Renal cortex interstitium (tissue), 11 donors: ENCODE measurements around the gene FMO2. TPM values are rescaled to one million over a fixed set of nuclear protein-coding genes. Genes with fewer than 3 reads are reported as not detected.
A peak's percentile ranks its signal among the peaks of the same experiment; 100 is the strongest.

Source experiments
- DNase-seq, 11 donors: peaks; one replicate each; pipeline ENCODE4 v3.0.0-alpha.2; 2013; ENCODE audit warnings: low read depth in 9 of 11, low spot score in 4 of 11; ENCODE audit errors: extremely low read depth in 1 of 11
- polyA plus RNA-seq, 3 donors: library from polyadenylated mRNA; unstranded; fragments of 120-200 nt; gene quantifications; one replicate each; pipeline ENCODE4 v1.2.1, GENCODE V29; 2013; ENCODE audit not compliant: insufficient read length in 3 of 3

FMO2 gene
- polyA plus RNA-seq, 3 donors: 0.46 to 2.8 (median 1.4) TPM

DNA sequence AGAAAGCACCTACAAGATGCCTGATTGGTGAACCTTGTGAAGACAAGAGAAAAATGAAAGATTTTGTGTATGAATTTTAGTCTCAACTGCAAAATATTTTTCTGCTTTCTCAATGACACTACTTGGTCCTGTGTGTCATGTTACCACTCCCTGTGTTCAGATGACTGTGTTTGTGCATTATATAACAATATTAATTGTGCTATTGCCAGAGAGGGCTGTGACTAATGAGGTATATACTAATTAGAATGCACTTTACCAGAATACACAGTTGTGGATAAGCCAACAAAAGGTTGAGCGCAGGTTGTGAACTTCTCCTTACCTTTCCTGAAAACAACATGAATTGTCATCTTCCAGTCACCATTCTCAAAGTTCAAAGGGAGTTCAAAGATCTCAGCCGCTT lies 17.3 kb upstream of the FMO2 start:
- DNase-seq: no peak

DNA sequence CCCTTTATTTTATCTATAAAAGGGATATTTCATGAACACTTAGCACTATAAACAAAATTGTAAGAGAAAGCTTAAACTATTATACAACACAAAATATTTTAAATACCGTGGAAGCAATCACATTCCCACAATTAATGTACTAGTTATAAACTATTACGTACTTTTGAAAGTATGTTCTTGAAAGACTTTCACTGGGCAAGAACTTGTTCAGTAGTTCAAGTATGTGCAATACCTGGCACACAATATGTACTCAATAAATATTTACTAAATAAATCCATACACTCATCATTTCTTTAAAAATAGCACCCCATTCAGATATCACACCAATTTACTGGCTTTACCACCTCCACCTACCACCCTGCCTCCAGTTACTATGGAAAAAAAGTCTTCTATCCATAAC lies 12.6 kb upstream of the FMO2 start:
- DNase-seq: no peak

DNA sequence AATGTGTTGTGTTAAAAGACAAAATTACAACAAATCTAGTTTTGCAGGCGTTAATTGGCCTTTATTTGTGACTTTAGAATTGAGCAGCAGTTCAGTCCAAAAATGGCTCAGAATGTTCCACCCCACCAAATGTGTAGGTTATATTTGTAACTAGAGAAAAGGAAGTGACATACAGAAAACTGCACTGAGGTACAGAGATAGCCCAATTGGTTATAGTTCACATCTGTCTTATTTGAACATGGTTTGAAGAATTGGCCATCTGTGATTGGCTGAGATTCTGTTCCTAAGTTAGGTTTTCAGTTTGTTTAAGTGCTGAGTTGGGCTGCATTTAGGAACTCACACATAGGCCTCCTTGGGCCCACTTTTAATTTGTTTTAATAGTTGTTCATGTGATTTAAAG lies 12.0 kb upstream of the FMO2 start:
- DNase-seq: no peak

DNA sequence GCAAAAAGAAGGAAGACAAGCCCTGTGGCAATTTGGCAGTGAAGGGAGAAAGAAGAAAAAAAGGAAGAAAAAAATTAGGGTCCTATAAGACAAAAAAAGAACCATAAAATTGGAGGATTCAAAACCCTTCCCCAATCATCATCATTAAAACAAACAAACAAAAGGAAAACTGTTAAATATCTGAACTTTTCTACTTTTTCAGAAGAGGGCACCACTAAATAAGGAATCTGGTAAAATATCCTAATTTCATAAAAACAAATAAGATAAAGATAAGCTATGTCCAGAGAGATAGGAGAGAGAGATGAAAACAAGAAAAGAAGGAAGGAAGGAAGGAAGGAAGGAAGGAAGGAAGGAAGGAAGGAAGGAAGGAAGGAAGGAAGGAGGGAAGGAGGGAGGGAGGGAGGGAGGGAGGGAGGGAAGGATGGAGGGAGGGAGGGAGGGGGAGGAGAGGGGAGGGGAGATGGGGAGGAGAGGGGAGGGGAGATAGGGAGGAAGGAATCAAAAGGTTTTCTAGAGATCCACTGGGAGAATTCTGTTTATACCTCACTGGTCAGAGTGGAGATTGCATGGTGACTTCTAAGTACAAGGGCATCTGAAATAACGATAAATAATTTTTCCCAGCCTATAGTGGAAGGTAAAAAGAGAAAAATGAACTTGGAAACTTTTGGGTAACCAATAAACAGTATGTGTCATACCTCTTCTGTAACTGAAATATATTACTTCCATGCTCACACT lies 10.4 kb upstream of the FMO2 start:
- DNase-seq: no peak

DNA sequence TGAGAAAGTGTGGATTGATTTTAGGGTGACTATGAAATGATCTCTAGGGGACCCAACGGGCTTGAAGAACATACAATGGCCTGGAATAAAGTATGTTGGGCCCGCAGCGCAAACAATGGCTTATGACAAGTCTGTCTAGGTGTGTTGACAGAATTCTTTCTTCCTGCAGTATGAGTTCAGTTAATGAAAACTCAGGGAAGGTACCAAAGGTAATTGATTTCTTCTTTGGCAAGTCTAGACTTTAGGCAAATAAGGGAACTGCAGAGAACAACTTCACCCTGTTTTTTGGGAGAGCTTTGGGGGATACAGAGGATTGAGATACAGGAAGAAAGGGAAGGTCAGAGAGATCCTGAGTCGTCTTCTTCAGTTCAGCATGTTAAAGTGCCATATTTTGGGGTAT lies 7.8 kb upstream of the FMO2 start:
- DNase-seq: no peak

DNA sequence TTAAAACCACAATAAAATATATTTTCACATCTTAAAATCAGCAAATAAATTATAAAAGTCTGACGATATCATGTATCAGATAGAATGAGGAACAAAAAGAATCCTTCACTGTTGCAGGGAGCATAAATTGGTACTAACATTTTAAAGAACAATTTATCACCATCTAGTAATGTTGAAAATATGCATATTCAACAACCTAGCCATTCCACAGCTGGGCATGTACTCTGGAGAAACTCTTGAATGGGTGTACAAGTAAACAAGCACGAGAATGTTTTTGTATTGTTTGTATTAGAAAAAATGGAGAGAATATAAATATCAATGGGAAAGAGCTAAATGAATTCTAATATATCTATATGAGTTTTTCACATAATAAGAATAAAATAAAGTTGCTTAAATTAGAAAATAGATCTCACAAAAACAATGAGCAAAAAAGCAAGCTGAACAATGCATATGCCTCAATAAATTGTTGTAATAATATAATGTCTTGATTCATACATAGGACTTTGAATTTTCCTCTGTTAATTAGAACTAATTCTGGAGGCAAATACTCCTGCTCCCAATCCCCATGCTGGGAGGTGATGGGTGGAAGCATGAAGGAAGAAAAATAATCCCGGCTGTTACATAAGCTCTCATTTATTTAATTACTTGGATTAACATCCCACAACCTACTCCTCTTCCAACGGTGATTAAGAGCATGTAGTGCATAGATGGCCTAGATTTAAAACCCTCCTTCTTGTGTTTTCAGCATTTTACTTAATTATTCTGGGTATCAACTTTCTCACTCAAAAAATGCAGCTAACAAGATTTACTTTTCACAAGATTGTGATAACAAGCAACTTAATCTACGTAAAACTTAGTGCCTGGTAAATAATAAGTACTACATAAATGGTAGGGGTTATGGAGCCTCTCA lies 5.5 kb upstream of the FMO2 start:
- DNase-seq: no peak

DNA sequence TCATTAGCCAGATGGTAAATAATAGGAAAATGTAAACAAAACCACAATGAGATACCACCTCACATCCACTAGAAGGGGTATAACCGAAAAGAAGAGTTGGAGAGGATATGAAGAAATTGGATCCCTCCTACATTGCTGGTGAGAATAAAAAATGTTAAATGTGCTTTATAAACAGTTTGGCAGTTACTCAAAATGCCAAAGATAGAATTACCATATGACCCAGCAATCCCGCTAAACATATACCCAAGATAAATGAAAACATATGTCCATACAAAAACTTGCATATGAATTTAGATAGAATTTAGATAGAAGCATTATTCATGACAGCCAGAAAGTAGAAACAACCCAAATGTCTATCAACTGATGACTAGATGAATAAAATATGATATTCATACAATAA lies 4.4 kb upstream of the FMO2 start:
- DNase-seq: no peak

DNA sequence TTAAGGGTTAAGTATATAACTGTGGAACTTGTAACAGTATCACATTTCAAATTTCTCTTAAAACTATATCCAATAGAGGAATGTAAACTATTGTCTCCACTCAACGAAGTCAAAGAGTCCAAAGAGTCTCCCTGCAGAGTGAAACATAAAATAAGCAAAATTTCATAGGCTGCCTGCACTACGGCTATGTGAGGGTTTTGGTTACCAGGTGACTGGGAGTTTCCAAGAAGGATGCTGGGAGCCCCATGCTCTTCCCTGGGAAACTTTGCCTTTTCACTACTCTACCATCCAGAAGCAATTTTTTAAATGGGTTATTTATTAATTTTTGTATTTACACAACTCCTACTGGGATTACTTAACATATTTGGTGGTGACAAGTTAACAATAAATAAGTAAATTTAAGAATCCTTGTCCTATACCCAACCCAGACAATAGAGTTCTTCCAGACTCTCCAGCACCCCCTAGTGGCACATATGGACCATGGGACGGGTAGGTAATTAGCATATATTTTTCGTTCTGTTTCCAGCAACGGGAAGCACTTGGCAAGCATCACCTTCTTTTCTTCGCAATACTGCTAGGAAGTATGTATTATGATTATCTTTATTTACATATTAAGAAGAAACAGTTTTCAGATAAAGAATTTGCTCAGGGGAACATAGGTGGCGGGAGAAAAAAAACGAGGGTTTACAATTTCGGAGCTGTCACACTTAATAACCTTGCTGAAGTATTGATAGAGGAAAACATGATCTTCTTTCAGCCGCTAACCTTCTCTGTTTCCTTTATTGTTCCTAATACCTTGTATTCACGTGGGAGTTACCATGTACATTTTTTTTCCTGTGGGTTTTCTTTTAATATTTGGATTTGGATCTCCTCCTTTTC lies 3.5 kb downstream of the FMO2 start:
- peak in 9 of 11 donors; percentile 3 to 36 (median 18) for DNase-seq

DNA sequence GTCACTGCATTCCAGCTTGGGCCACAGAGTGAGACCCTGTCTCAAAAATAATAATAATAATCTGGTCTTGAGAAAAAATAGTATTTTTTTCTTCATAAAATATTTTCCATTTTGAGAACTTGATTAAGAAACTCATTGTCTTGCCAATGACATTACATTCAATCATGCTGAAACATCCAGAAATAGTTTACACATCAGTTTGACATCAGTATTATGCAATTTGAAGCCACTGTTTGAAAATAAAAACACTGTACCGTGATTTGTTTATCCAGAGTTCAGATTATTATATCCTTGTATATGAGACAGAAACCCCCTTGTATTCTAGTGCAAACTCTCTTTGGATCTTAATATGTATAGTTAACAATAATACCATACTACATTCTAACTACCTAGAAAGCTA lies 6.9 kb downstream of the FMO2 start:
- no peak for DNase-seq

DNA sequence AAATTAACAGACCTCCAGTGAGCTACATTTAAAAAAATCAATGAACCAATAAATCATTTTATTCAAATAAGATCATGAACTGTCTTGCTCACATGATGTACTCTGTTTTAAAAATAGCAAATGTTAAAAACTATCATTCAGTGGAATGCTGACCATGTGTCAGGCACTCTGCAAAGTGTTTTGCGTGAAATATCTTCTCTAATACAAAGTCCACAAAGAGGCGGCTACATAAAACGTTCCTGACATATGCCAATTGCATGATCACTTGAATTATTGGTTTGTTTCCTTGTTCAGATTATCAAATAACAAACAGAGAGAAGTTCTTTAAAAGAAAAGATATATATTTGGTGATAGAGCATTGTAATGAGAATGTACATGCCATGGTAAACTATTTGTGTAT lies 10.7 kb downstream of the FMO2 start:
- DNase-seq: no peak

DNA sequence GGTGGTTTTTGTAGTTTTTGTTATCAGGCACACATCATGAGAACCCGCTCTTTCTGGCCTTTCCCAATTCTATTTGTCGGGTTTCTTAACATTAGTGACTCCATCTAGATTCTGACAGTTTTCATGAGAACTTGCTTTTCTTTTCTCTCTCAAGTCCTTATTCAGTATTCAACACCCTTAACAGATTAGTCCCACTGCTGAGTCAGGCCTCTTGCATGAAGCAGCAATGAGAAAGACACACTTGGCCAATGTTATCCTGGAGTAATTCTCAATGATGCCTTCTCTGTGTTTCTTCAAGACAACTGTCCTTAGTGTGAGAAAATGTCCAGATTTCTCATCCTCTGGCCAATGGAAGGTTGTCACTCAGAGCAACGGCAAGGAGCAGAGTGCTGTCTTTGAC lies 11.3 kb downstream of the FMO2 start:
- no peak for DNase-seq

DNA sequence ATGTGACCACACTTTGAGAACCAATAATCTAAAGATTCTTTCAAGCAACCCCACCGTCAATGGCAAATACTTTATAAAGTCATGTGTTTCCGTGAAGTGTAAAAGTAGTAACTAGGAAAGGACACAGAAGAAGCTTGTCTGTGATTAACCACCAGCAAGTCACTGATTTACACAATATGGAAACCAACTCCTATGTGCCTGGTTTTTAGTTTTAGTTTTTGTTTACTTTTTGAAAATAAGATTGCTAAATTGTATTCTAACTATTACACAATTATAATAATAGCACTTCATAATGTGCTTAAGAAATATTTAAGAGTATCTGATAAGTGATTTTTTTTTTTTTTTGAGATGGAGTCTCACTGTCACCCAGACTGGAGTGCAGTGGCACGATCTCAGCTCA lies 13.0 kb downstream of the FMO2 start:
- no peak for DNase-seq

DNA sequence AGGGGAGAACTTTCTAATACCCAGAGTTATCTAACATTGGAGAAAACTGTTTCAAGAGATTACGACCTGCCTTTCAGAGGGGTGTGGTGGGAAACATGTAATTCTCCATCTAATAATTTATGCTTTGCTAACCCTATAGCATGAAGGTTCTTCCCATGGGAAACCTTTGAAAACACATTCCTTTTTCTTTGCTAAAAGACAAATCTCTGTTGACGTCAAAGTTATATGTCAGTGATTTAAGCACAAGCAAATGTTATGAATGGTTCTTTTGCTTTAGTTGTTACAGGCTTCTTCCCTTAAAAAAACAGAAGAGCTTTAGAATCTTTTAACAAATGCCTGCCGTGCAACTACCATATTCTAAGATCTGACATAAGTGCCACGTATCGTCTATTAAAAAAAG lies 19.2 kb downstream of the FMO2 start:
- DNase-seq: no peak

DNA sequence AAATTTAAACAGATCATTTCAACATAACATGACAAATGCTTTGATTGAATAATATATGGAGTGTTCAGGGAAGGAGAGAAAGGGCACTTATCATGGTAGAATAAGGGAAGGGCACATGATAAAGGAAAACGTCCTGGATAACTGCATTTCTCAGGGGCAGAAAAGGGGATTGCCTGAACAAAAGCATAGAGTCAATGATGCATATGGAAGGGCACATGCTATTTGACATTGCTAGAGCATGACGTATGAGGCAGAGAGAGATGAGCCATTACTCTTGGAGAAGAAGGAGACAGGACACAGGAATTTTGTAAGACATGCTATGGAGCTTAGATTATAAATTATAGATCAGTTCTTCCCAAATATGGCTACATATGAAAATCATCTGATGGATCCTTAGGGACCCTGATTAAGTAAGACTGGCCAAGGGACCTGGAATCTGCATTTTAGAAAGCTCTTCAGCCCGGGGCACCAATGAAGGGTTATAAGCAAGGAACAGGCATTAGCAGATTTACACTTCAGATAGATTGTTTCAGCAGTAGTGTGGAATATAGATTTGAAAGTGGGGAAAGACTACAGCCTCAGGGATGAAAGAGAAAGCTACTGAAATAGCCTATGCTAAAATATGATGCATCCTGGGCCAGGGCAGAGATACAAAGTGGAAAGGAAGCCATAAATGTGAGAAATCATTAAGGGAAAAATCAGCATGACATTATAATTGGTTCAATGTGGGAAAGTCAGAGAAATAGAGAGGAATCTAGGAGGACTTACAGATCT lies 21.3 kb downstream of the FMO2 start:
- DNase-seq: no peak

DNA sequence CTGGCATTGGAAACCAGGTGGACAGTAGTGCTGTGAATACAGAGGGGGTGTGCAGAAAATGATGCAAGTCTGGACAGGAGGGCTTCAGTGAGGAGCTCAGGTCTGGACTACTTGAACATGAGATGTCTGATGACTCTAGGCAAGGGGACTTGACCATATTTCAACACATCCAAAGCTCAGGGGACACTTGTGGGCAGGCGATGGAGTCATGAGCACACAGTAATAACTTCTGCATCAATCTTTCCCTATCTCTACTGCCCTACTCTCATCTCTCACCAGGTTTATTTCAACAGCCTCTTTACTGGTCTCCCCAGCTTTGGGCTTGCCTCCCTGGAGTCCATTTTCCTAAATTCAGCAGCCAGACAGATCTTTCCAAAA lies 21.9 kb downstream of the FMO2 start:
- DNase-seq: no peak

DNA sequence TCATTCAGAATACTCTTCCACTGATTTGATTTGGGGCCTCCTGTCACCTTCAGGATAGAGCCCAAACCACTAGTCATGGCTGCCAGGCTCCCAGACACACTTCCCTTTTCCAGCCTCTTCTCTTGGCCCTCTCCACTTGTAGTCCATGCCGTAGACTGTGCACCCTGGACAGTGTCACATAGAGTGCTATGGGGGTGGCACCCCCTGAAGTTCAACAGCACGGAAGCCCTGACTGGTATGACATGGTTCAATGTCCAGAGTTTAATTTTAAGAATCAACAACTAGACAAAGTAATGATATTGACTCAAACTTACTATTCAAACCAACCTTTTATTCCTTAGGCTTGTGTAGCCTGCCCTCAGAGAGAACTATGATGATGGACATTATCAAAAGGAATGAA lies 22.3 kb downstream of the FMO2 start:
- DNase-seq: no peak

DNA sequence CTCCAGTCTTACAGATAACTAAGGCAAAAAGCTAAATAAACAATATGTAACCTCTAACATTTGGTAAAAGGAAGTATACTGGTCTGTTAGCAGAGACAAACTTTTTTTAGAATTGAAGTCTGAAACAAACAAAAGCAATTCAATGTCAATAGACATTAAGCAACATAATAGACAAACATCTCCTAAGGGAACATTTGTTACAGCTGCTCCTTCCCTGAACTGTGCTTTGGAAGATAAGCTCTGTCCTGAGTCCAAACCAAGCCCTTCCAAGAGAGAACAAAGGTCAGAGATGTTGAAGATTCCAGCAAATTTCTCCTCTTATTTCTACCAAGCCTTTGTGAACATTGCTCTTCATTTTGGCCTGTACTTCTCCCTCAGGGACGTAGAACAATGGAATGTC lies 25.3 kb downstream of the FMO2 start:
- peak in 1 of 11 donors; percentile 29 for DNase-seq

DNA sequence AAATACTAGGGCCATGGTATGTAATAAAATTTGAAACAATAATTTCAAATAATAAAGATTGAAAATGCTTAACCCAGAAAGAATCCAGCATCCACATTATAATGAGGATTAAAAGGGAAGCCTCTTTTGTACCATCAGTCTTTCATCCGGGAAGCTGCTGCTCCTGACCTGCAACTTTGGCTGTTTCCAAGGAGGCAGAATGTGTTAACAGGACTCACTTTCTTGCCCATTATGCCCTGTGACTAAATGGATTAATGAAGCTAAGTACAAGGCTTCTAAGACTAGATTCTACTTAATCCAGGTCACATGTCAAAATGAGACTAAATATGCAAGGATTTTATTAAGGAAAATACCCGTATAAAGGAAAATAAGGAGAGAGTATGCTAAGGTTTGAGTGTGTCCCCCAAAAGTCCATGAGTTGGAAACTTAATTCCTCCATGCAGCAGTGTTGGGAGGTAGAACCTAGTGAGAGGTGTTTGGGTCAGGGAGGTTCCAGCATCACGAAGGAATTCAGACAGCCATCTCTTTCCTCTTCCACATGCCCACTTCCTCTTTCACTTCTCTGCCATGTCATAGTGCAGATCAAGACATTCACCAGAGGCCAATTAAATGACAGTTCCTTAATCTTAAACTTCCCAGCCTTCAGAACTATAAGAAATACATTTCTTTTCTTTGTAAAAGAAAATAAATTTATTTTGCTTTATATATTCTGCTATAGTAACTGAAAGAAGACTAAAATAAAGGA lies 27.7 kb downstream of the FMO2 start:
- DNase-seq: no peak
